H1 (cell line): ENCODE data around the gene FANCL. TPM values are rescaled to one million over a fixed set of nuclear protein-coding genes. Genes with fewer than 3 reads are reported as not detected.

Source experiments
- CTCF ChIA-PET: fragments of 300-600 bp; sonication (Branson Sonifier 250); formaldehyde crosslinking; loops from one replicate; lab custom pipeline; 2021; ENCODE audit not compliant: partially characterized antibody; lab: Charles Lee
- POLR2A ChIA-PET: fragments of 300-600 bp; sonication (Branson Sonifier 250); formaldehyde crosslinking; loops from one replicate; lab custom pipeline; 2021; ENCODE audit warnings: inconsistent platforms; ENCODE audit not compliant: partially characterized antibody; lab: Charles Lee
- DNase-seq, 2 experiments: peaks; one replicate each; pipeline versions ENCODE4 v3.0.0 to v3.0.0-alpha.2; 2010 to 2022; ENCODE audit warnings: low spot score in 2 of 2, low read depth in 1 of 2, mixed read lengths in 1 of 2
- FAIRE-seq: peaks from 2 replicates; lab custom pipeline; 2011; peaks lifted over from hg19 to GRCh38; lab: Jason Lieb, UNC
- H2AFZ ChIP-seq: 2 replicates; pipeline ENCODE4 v1.8.1; 2012; ENCODE audit warnings: low read length, inconsistent platforms
- H2AK5ac ChIP-seq: 2 replicates; pipeline ENCODE4 v1.6.1; 2013; ENCODE audit warnings: low read depth, low read length
- H2BK120ac ChIP-seq: replicated peaks from 2 replicates; pipeline ENCODE3; 2013; ENCODE audit warnings: low read depth, low read length, inconsistent platforms
- H2BK12ac ChIP-seq: 2 replicates; pipeline ENCODE4 v1.6.1; 2013; ENCODE audit warnings: low read depth, low read length
- H2BK15ac ChIP-seq: 2 replicates; pipeline ENCODE4 v1.6.1; 2013; ENCODE audit warnings: low read length
- H2BK20ac ChIP-seq: 2 replicates; pipeline ENCODE4 v1.6.1; 2013; ENCODE audit warnings: low read length
- H2BK5ac ChIP-seq: 2 replicates; pipeline ENCODE4 v1.6.1; 2013; ENCODE audit warnings: low read depth, low read length
- H3K14ac ChIP-seq: 2 replicates; pipeline ENCODE4 v1.6.1; 2013; ENCODE audit warnings: inconsistent platforms; ENCODE audit not compliant: insufficient read length
- H3K18ac ChIP-seq: 2 replicates; pipeline ENCODE4 v1.6.1; 2013; ENCODE audit warnings: low read length; ENCODE audit errors: extremely low read depth
- H3K23ac ChIP-seq: 2 replicates; pipeline ENCODE4 v1.6.1; 2013; ENCODE audit warnings: inconsistent platforms; ENCODE audit not compliant: insufficient read length
- H3K23me2 ChIP-seq: 2 replicates; pipeline ENCODE4 v1.6.1; 2013; ENCODE audit warnings: low read depth, low read length
- H3K27ac ChIP-seq: 2 replicates; pipeline ENCODE4 v1.6.1; 2011; ENCODE audit warnings: low read depth, low read length, inconsistent platforms
- H3K27me3 ChIP-seq, 4 experiments: replicated peaks in 1 of 4; 1 replicate in 1 of 4; 2 replicates in 3 of 4; pipeline versions ENCODE4 v1.6.1 to v1.8.1; 2011 to 2013; ENCODE audit warnings: low read length in 3 of 4, mild to moderate bottlenecking in 3 of 4, inconsistent platforms in 2 of 4, mixed read lengths in 2 of 4, moderate library complexity in 1 of 4; ENCODE audit not compliant: control insufficient read depth in 3 of 4, insufficient read depth in 3 of 4; ENCODE audit errors: extremely low read depth in 1 of 4
- H3K36me3 ChIP-seq, 4 experiments: 2 replicates each; pipeline versions ENCODE4 v1.6.1 to v1.8.1; 2011 to 2013; ENCODE audit warnings: mild to moderate bottlenecking in 4 of 4, low read length in 3 of 4, moderate library complexity in 2 of 4, control low read depth in 1 of 4, inconsistent platforms in 1 of 4; ENCODE audit not compliant: insufficient read depth in 4 of 4, control insufficient read depth in 2 of 4
- H3K4ac ChIP-seq: replicated peaks from 2 replicates; pipeline ENCODE3; 2013; ENCODE audit warnings: low read length, low read depth, mixed read lengths, inconsistent platforms; ENCODE audit not compliant: insufficient read length
- H3K4me1 ChIP-seq, 4 experiments: replicated peaks in 1 of 4; 1 replicate in 1 of 4; 2 replicates in 3 of 4; pipeline versions ENCODE4 v1.6.1 to v1.8.1; 2011 to 2013; ENCODE audit warnings: low read length in 3 of 4, inconsistent platforms in 2 of 4, mixed read lengths in 1 of 4; ENCODE audit not compliant: insufficient read depth in 4 of 4, control insufficient read depth in 3 of 4
- H3K4me2 ChIP-seq, 2 experiments: 2 replicates each; pipeline versions ENCODE4 v1.6.1 to v1.8.1; 2011 to 2013; ENCODE audit warnings: low read depth in 2 of 2, low read length in 2 of 2, control low read depth in 1 of 2, inconsistent platforms in 1 of 2, mild to moderate bottlenecking in 1 of 2; ENCODE audit not compliant: insufficient read depth in 1 of 2
- H3K4me3 ChIP-seq, 4 experiments: fragments of 200-600, 300-600 bp in 1 of 4; sonication (generic), shearing (Covaris generic), sonication (Bioruptor Twin) in 1 of 4; 2 replicates each; pipeline versions ENCODE4 v1.5.1 to v1.8.1; 2011 to 2016; ENCODE audit warnings: low read length in 4 of 4, low read depth in 3 of 4, control low read depth in 2 of 4, inconsistent platforms in 2 of 4, mild to moderate bottlenecking in 2 of 4, mixed read lengths in 1 of 4, moderate library complexity in 1 of 4; ENCODE audit not compliant: insufficient read depth in 2 of 4; ENCODE audit errors: extremely low read depth in 1 of 4
- H3K56ac ChIP-seq: replicated peaks from 2 replicates; pipeline ENCODE3; 2013; ENCODE audit warnings: low read depth, mild to moderate bottlenecking, mixed read lengths, low read length, inconsistent platforms; ENCODE audit not compliant: insufficient read length
- H3K79me1 ChIP-seq: 2 replicates; pipeline ENCODE4 v1.6.1; 2013; ENCODE audit warnings: low read depth, low read length, control low read depth
- H3K79me2 ChIP-seq, 2 experiments: 2 replicates each; pipeline versions ENCODE4 v1.6.1 to v1.8.1; 2012 to 2013; ENCODE audit warnings: low read length in 2 of 2, mild to moderate bottlenecking in 2 of 2, inconsistent platforms in 1 of 2; ENCODE audit not compliant: insufficient read depth in 2 of 2, control insufficient read depth in 1 of 2
- H3K9ac ChIP-seq, 4 experiments: replicated peaks in 1 of 4; 1 replicate in 1 of 4; 2 replicates in 3 of 4; pipeline versions ENCODE4 v1.6.1 to v1.8.1; 2011 to 2013; ENCODE audit warnings: low read depth in 3 of 4, low read length in 3 of 4, control low read depth in 2 of 4, mild to moderate bottlenecking in 2 of 4, moderate library complexity in 2 of 4, inconsistent platforms in 1 of 4; ENCODE audit errors: extremely low read depth in 1 of 4
- H3K9me3 ChIP-seq, 2 experiments: 2 replicates each; pipeline versions ENCODE4 v1.6.1 to v1.8.1; 2012 to 2013; ENCODE audit warnings: mild to moderate bottlenecking in 2 of 2, moderate library complexity in 2 of 2, control low read depth in 1 of 2, inconsistent platforms in 1 of 2, low read depth in 1 of 2, low read length in 1 of 2, mixed read lengths in 1 of 2; ENCODE audit not compliant: insufficient read depth in 2 of 2
- H4K20me1 ChIP-seq, 2 experiments: replicated peaks in 1 of 2; 2 replicates each; pipeline versions ENCODE3 to v1.8.1; 2011 to 2013; ENCODE audit warnings: inconsistent platforms in 2 of 2, low read length in 2 of 2, mild to moderate bottlenecking in 1 of 2; ENCODE audit not compliant: insufficient read depth in 2 of 2, control insufficient read depth in 1 of 2
- H4K5ac ChIP-seq: 2 replicates; pipeline ENCODE4 v1.6.1; 2013; ENCODE audit warnings: low read length, low read depth, mixed read lengths, inconsistent platforms; ENCODE audit not compliant: insufficient read length
- H4K8ac ChIP-seq: 2 replicates; pipeline ENCODE4 v1.8.0; 2013; ENCODE audit warnings: mild to moderate bottlenecking, moderate library complexity, low read length, inconsistent platforms; ENCODE audit not compliant: insufficient read depth; ENCODE audit errors: extremely low read depth
- H4K91ac ChIP-seq: replicated peaks from 2 replicates; pipeline ENCODE3; 2013; ENCODE audit warnings: low read length, mixed read lengths, inconsistent platforms; ENCODE audit not compliant: insufficient read length
- ATF3 ChIP-seq: IDR thresholded peaks from 2 replicates; pipeline ENCODE4 v1.6.1; 2011; ENCODE audit warnings: low read depth, mild to moderate bottlenecking, low read length; ENCODE audit not compliant: insufficient read depth
- BRCA1 ChIP-seq: IDR thresholded peaks from 2 replicates; pipeline ENCODE4 v1.6.1; 2012; ENCODE audit warnings: low read depth, low read length, improper control_type of control experiment
- EP300 ChIP-seq, 2 experiments: IDR thresholded peaks; 1 replicate in 1 of 2; 2 replicates in 1 of 2; pipeline ENCODE4 v1.6.1; 2011 to 2012; ENCODE audit warnings: low read depth in 2 of 2, low read length in 2 of 2, mild to moderate bottlenecking in 2 of 2, borderline replicate concordance in 1 of 2, inconsistent platforms in 1 of 2, moderate library complexity in 1 of 2
- JUN ChIP-seq: IDR thresholded peaks from 2 replicates; pipeline ENCODE4 v1.6.1; 2011; ENCODE audit warnings: low read depth, mild to moderate bottlenecking, improper control_type of control experiment, low read length
- KDM1A ChIP-seq: fragments of 200-600, 300-600 bp; sonication (generic); IDR thresholded peaks from 2 replicates; pipeline ENCODE4 v1.7.1; 2016; ENCODE audit warnings: mild to moderate bottlenecking, low read length, borderline replicate concordance
- PHF8 ChIP-seq: fragments of 200-600 bp; sonication (generic); conservative IDR thresholded peaks from 2 replicates; pipeline ENCODE4 v1.7.1; 2012; ENCODE audit warnings: low read depth, mild to moderate bottlenecking, inconsistent platforms, low read length, moderate library complexity
- WGBS, 2 experiments: shearing (Covaris generic) in 1 of 2; methylation state at CpG; one replicate each; pipeline versions ENCODE4 v1.1.6 to v1.1.7; 2013 to 2015; ENCODE audit warnings: low lambda C conversion rate in 2 of 2, mixed read lengths in 2 of 2, inconsistent platforms in 1 of 2, low coverage in 1 of 2, missing lambda C conversion rate in 1 of 2; ENCODE audit not compliant: insufficient replicate concordance in 2 of 2, insufficient coverage in 1 of 2, insufficient read length in 1 of 2; ENCODE audit errors: extremely low coverage in 1 of 2, missing lambda C conversion rate in 1 of 2; 5-methylcytosine and 5-hydroxymethylcytosine counted together
- polyA plus RNA-seq, 7 experiments: library from polyadenylated mRNA; depleted of rRNA in 3 of 7; stranded (reverse) in 5 of 7; unstranded in 2 of 7; fragments of >200 nt in 5 of 7; fragments of 200-250 nt in 2 of 7; gene quantifications; 1 replicate in 5 of 7; 2 replicates in 1 of 7; 4 replicates in 1 of 7; pipeline versions ENCODE4 v1.2.1 to v1.2.3, GENCODE V29; 2011 to 2013; ENCODE audit warnings: missing spikeins in 2 of 7, mixed read lengths in 2 of 7
- total RNA-seq: library from RNA; stranded (reverse); fragmentation: NEBNext Ultra II Directional; extraction: Animal tissue kit (Norgen Biotek cat#: 25700); gene quantifications from 2 replicates; pipeline ENCODE4 v1.2.1, GENCODE V29; 2021

FANCL gene
- total and polyA plus RNA-seq, 2 of the 8 experiments (the other 6 are each of a cell fraction or from before 2014, with no cell fraction given) = 38.7 to 55.9 TPM

- Histone ChIP-seq H4K5ac (no peak overlapping the region), H3K27me3 (no peaks in the 10 kb centered on the region), H3K56ac (no peak overlapping the region), H3K9me3 (peaks cover 0 to 2% of the 10 kb centered on the region in 2 experiments; a peak in 1 of 4 replicates), H3K14ac (no peak overlapping the region), H3K79me2 (no peaks in the 10 kb centered on the region), H3K27ac (no peak overlapping the region), H4K91ac (no peak overlapping the region), H4K20me1 (no peaks in the 10 kb centered on the region), H3K4ac (no peak overlapping the region), H2AFZ (no peak overlapping the region), H3K18ac (no peak overlapping the region), H3K79me1 (no peaks in the 10 kb centered on the region), H3K9ac (no peak overlapping the region), H2BK20ac (no peak overlapping the region), H3K36me3 (peaks cover 0 to 8% (median 0%) of the 10 kb centered on the region in 4 experiments; a peak in 2 of 8 replicates), H3K23me2 (no peaks in the 10 kb centered on the region), H3K23ac (no peak overlapping the region), H2BK12ac (no peak overlapping the region), H3K4me3 (no peak overlapping the region), H3K4me1 (no peaks in the 10 kb centered on the region), H3K4me2 (no peak overlapping the region), H4K8ac (no peak overlapping the region), H2AK5ac (no peak overlapping the region), H2BK120ac (no peak overlapping the region), H2BK15ac (no peak overlapping the region), H2BK5ac (no peak overlapping the region)
- WGBS, 2 experiments = 95% methylated on average over 3 of the region's 3 CpGs; no CpG with 5 or more reads in 1 of the 2 experiments
- TF ChIP-seq ATF3 = no peak
- TF ChIP-seq BRCA1 = no peak
- no peak for TF ChIP-seq JUN
- TF ChIP-seq KDM1A = no peak
- TF ChIP-seq EP300 (IDR thresholded peaks at IDR 0.05; ENCODE audit: borderline replicate concordance in 1 of 2, low read depth in 2 of 2, low read length in 2 of 2) = no peak
- no peak for TF ChIP-seq PHF8
- FAIRE-seq = no peak
- CTCF ChIA-PET = interaction anchor here (0.5 kb wide), 1 partner anchor 10 kb away, joined by 4 read pairs; no protein-coding TSS in a partner anchor
- POLR2A ChIA-PET = no interaction called here
- no peak for DNase-seq
Observed at GRCh38 chr2:58122040-58122439, 119.1 kb downstream of the FANCL start.
